HG03095 (cell line): ENCODE data around the gene PPP1R3C.

Experiments used
- ATAC-seq: cut with Tn5 transposase; IDR thresholded peaks from one replicate; pipeline ENCODE4 v1.9.1; 2021; ENCODE audit warnings: moderate library complexity; ENCODE audit not compliant: unreplicated experiment

Gene PPP1R3C

GRCh38 chr10:91632671-91633550 lies at the start of gene PPP1R3C:
Gene PPP1R3C (minus strand): TSS chr10:91633071. CDS start chr10:91632969, 102 bp downstream.
- ATAC-seq = no peak

GRCh38 chr10:91681361-91682276 lies 48.7 kb upstream of the PPP1R3C start:
- no peak for ATAC-seq

DNA sequence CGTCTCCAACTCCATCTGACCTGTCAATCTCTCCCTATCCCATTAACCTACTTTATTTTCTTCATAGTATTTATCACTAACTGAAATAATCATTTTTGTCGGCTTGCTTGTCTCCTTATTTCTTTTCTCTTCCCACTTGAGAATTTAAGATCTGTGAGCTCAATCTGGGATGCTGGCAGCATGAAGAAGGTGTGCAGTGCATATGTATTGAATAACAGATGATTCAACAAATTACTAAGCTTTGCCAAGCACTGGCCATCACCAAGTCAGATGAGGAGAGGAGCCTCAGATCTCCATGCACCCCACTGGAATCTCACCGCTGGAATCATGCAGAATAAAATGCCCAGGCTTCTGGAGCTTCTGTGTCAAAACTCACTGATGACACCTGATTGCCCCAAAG lies 47.6 kb upstream of the PPP1R3C start:
- ATAC-seq = no peak

GRCh38 chr10:91679296-91679695 lies 46.4 kb upstream of the PPP1R3C start:
- ATAC-seq = no peak

DNA sequence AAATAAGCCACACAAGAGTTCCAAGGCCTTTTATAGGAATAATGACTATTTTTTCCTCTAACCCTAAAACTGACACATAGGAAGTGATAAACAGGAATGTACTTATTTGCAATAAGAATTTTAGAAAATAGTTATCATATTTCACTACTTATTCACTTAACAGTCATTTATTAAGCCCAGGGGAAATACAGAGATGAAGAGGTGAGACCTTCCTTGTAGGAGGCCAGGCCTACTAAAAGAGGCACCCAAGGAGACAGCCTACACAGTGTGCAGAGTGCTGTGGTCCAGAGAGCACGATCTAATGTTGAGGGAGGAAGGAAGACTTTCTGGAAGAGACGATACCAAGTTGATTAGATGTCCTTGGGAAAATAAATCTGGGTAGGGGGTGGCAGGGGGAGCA lies 45.0 kb upstream of the PPP1R3C start:
- no peak for ATAC-seq

- ATAC-seq = no peak
These were observed 39.2 kb upstream of the PPP1R3C start for GRCh38 chr10:91672021-91672608.

- no peak for ATAC-seq
These were observed 36.0 kb upstream of the PPP1R3C start for GRCh38 chr10:91668913-91669312.

DNA sequence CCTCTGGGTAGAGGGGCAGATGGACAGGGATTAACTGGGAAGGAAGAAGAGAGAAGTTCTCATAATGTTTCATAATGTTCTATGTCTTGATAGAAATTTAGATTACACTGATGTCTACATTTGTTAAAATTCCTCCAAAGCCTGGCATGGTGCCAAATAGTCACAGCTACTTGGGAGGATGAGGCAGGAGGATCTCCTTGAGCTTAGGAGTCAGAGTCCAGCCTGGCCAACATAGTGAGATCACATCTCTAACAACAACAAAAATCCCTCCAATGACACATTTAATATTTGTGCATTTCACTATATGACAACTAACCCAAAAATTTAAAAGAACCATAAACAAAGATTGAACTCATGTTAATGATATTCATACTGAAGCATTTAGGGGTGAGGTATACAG lies 33.0 kb upstream of the PPP1R3C start:
- ATAC-seq = no peak

DNA sequence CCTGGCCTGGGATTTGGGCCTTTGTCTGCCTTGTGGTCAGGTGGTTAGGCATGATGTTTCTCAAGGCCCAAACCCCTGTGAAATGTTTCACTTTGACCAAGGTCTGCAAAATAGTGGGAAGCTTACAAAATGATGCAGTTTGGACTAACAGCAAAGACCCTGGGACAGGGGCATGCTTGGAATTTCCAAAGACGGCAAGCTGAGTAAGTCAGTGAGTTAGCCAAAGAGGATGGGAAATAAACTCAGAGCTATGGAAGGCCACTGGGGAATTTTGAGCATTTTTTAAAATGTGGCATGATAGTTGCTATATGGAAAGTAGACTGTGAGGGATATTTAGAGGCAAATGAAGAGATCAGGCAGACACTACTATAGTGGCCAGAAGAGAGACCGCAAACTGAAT lies 31.6 kb upstream of the PPP1R3C start:
- ATAC-seq = no peak

- no peak for ATAC-seq
These were observed 30.1 kb upstream of the PPP1R3C start for GRCh38 chr10:91662993-91663392.

GRCh38 chr10:91653219-91653870 lies 20.5 kb upstream of the PPP1R3C start:
- no peak for ATAC-seq

GRCh38 chr10:91652364-91652763 lies 19.5 kb upstream of the PPP1R3C start:
- no peak for ATAC-seq

DNA sequence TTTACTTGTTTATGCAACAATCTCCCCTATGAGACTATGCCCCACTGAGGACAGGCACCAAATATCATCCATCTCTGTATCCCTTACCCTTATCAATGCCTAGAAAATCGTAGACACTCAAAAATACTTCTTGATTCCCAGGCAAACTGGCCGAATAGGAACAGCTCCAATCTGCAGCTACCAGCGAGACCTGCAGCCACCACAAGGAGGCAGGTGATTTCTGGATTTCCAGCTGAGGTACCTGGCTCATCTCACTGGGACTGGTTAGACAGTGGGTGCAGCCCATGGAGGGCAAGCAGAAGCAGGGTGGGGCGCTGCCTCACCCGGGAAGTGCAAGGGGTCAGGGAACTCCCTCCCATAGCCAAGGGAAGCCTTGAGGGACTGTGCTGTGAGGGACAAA lies 10.8 kb upstream of the PPP1R3C start:
- no peak for ATAC-seq

DNA sequence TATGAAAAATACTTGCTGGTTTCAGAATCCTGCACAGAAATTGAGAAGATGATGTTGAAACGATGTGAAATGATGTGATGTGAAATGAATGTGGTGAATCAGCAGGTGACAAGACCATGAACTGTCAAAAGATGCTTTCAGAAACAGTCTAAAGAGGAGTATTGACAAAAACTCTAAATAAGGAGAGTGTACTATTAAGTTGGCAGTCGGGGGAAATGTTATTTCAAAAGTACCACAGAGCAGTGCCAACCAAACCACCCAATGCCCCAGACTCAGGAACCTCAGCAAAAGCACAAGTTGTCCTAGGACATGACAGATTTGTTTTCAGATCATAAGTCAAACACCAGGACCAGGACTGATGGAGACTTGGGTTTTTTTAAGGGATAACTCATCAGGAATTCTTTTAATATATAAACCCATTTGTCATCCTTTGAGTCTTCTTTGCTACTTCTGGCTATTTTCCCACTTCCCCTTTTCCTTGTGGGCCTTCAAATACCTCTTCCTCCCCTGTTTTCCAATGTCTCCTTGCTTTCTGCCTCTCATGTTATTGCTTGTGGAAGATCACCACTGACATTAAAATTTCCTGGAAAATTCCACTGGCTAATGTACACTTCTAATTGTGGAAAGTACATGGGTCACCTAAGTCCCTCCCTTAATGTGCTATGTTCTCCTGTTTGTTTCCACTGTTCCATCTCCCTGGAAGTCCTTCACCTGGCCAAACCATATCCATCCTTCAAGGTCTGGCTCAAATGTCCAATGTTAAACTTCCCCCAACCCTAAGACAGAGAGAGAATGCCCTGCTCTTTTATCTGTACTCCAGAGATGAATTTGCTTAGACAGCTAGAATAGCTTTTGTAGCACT lies 10.2 kb upstream of the PPP1R3C start:
- ATAC-seq = no peak

DNA sequence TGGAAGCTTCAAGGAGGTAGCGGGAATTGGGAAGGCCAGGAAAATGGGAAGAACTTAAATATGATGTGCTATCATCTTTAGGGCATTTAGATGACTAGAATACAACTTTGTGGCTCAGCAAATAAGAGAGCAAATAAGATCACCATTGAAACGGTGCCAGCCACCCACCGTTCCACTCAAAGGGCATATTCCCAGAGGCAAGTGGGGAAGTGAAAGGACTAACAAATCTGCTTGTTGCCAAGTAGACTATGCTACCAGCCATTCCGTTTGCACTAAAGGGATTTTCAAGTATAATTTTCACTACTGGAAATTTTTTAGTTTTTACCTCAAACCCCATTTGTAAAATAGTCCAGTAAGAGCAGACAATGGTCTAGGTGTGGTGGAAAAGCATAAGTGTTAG lies 4.0 kb upstream of the PPP1R3C start:
- no peak for ATAC-seq

GRCh38 chr10:91635401-91636400 lies 2.8 kb upstream of the PPP1R3C start:
- ATAC-seq = no peak

GRCh38 chr10:91634898-91635297 lies 2.0 kb upstream of the PPP1R3C start:
- ATAC-seq = no peak

DNA sequence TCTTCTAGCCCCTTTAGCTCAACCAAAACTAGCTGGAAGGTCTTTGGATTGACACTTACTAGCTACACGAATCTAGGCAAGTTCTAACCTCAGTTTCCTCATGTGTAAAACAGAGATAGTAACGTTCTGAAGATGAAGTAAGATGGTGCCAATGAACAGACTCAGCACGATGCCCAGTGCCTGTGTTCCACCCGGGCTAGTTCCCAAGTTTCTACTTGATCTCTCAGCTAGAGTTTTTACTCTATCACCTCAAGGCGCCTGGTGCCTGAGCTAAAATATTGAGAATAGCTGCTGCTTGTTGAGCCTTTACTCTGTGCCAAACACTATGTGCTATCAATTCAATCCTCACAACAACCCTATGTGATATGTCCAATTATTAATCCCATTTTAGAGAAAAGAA lies 1.4 kb upstream of the PPP1R3C start:
- ATAC-seq = no peak

- no peak for ATAC-seq
These were observed 2.2 kb downstream of the PPP1R3C start for GRCh38 chr10:91630625-91631024.
